Vagina (tissue), 2 donors: ENCODE measurements around the gene TSSK1B. TPM values are rescaled to one million over a fixed set of nuclear protein-coding genes. Genes with fewer than 3 reads are reported as not detected.
"Not testable (repeated sequence)": the region's sequence is repeated elsewhere in the genome, so short reads cannot be mapped to it uniquely, and the experiment has no call there.

Experiments used
- DNase-seq, 2 donors: peaks; one replicate each; pipeline ENCODE4 v3.0.0-alpha.2; 2017; ENCODE audit errors: extremely low spot score in 2 of 2
- H3K27ac ChIP-seq: fragments of 200-600 bp; sonication (generic); one replicate; pipeline ENCODE4 v1.5.1; 2019
- H3K27me3 ChIP-seq: fragments of 200-600 bp; sonication (generic); one replicate; pipeline ENCODE4 v1.5.1; 2019
- H3K36me3 ChIP-seq, 2 donors: fragments of 200-600 bp; sonication (generic); one replicate each; pipeline ENCODE4 v1.5.1; 2017 to 2019
- H3K4me1 ChIP-seq: fragments of 200-600 bp; sonication (generic); one replicate; pipeline ENCODE4 v1.5.1; 2019
- H3K4me3 ChIP-seq, 2 donors: fragments of 200-600 bp; sonication (generic); 1 replicate in 1 of 2; 2 replicates in 1 of 2; pipeline ENCODE4 v1.5.1; 2016 to 2019
- H3K9me3 ChIP-seq: fragments of 200-600 bp; sonication (generic); one replicate; pipeline ENCODE4 v1.5.1; 2019
- CTCF ChIP-seq, 3 experiments: fragments of 450-650 bp in 2 of 3; fragments of 200-600 bp in 1 of 3; sonication (generic) in 1 of 3; IDR thresholded peaks; one replicate each; pipeline ENCODE4 v1.5.1; 2017 to 2019; ENCODE audit warnings: antibody characterized with exemption in 3 of 3, mild to moderate bottlenecking in 2 of 3, moderate library complexity in 2 of 3
- POLR2A ChIP-seq, 2 donors: fragments of 450-650 bp; IDR thresholded peaks; one replicate each; pipeline ENCODE4 v1.6.1; 2017; ENCODE audit warnings: antibody characterized with exemption in 2 of 2, mild to moderate bottlenecking in 2 of 2, moderate library complexity in 2 of 2
- POLR2AphosphoS5 ChIP-seq, 2 donors: sonication (generic); formaldehyde crosslinking; IDR thresholded peaks; one replicate each; pipeline ENCODE4 v1.9.0; 2017; ENCODE audit warnings: antibody characterized with exemption in 2 of 2, mild to moderate bottlenecking in 2 of 2, low read depth in 1 of 2; ENCODE audit not compliant: insufficient read depth in 1 of 2
- intact Hi-C: fragments of 100-400 bp; cut with DNase I; formaldehyde crosslinking; loops from one replicate; pipeline ENCODE4 v1.15.1; 2023
- total RNA-seq: library from RNA; depleted of rRNA; stranded (reverse); fragments of >200 nt; gene quantifications from one replicate; pipeline ENCODE4 v1.2.3, GENCODE V29; 2016

TSSK1B gene
- total RNA-seq, 1 donor from 2014 or later: 1.2 TPM

- TF ChIP-seq POLR2AphosphoS5 (IDR thresholded peaks at IDR 0.05; ENCODE audit: insufficient read depth in 1 of 2, low read depth in 1 of 2): no peak
- TF ChIP-seq CTCF (IDR thresholded peaks at IDR 0.05): no peak
- no peak for TF ChIP-seq POLR2A (IDR thresholded peaks at IDR 0.05)
- no peaks in the 10 kb centered on the region for H3K4me1 ChIP-seq
- no peak overlapping the region for H3K27ac ChIP-seq
- H3K36me3 ChIP-seq: no peaks in the 10 kb centered on the region
- DNase-seq: no peak
- H3K9me3 ChIP-seq: no peaks in the 10 kb centered on the region
- H3K27me3 ChIP-seq: no peaks in the 10 kb centered on the region
- intact Hi-C loops: no loop called here
- H3K4me3 ChIP-seq: no peak overlapping the region
Measured at GRCh38 chr5:113405530-113405929, 29.3 kb downstream of the TSSK1B start.

- TF ChIP-seq POLR2AphosphoS5 (IDR thresholded peaks at IDR 0.05; ENCODE audit: insufficient read depth in 1 of 2, low read depth in 1 of 2) (no peak), POLR2A (IDR thresholded peaks at IDR 0.05) (no peak), CTCF (IDR thresholded peaks at IDR 0.05) (no peak)
- no peak overlapping the region for H3K4me3 ChIP-seq
- DNase-seq: no peak
- no peaks in the 10 kb centered on the region for H3K27me3 ChIP-seq
- intact Hi-C loops: no loop called here
- H3K27ac ChIP-seq: no peak overlapping the region
- no peaks in the 10 kb centered on the region for H3K9me3 ChIP-seq
- H3K36me3 ChIP-seq: no peaks in the 10 kb centered on the region
- no peaks in the 10 kb centered on the region for H3K4me1 ChIP-seq
Measured at GRCh38 chr5:113404269-113404668, 30.5 kb downstream of the TSSK1B start.

GRCh38 chr5:113397986-113398385 is 36.8 kb downstream of the TSSK1B start:
- H3K9me3 ChIP-seq, H3K27me3 ChIP-seq, intact Hi-C loops, H3K27ac ChIP-seq, H3K4me1 ChIP-seq, H3K4me3 ChIP-seq, H3K36me3 ChIP-seq, DNase-seq: not testable (repeated sequence)

GRCh38 chr5:113397046-113397445 is 37.7 kb downstream of the TSSK1B start:
- DNase-seq: no peak
- no peak overlapping the region for H3K4me3 ChIP-seq
- no peaks in the 10 kb centered on the region for H3K4me1 ChIP-seq
- no peak for TF ChIP-seq CTCF (IDR thresholded peaks at IDR 0.05)
- no peak for TF ChIP-seq POLR2A (IDR thresholded peaks at IDR 0.05)
- TF ChIP-seq POLR2AphosphoS5 (IDR thresholded peaks at IDR 0.05; ENCODE audit: insufficient read depth in 1 of 2, low read depth in 1 of 2): no peak
- no peaks in the 10 kb centered on the region for H3K27me3 ChIP-seq
- no peaks in the 10 kb centered on the region for H3K36me3 ChIP-seq
- intact Hi-C loops: no loop called here
- H3K27ac ChIP-seq: no peak overlapping the region
- no peaks in the 10 kb centered on the region for H3K9me3 ChIP-seq

GRCh38 chr5:113394658-113395057 is 40.1 kb downstream of the TSSK1B start:
- Histone ChIP-seq H3K36me3 (no peaks in the 10 kb centered on the region), H3K9me3 (no peaks in the 10 kb centered on the region), H3K4me1 (no peaks in the 10 kb centered on the region), H3K27me3 (no peaks in the 10 kb centered on the region), H3K4me3 (no peak overlapping the region), H3K27ac (no peak overlapping the region)
- TF ChIP-seq CTCF (IDR thresholded peaks at IDR 0.05): no peak
- no peak for TF ChIP-seq POLR2AphosphoS5 (IDR thresholded peaks at IDR 0.05; ENCODE audit: insufficient read depth in 1 of 2, low read depth in 1 of 2)
- no peak for TF ChIP-seq POLR2A (IDR thresholded peaks at IDR 0.05)
- intact Hi-C loops: no loop called here
- DNase-seq: no peak

GRCh38 chr5:113390224-113390623 is 44.6 kb downstream of the TSSK1B start:
- intact Hi-C loops: no loop called here
- no peaks in the 10 kb centered on the region for H3K4me1 ChIP-seq

More at GRCh38 chr5:113390224-113390623, 44.6 kb downstream of the TSSK1B start:
- Histone ChIP-seq H3K4me3 (no peak overlapping the region), H3K27ac (no peak overlapping the region), H3K36me3 (no peaks in the 10 kb centered on the region), H3K9me3 (no peaks in the 10 kb centered on the region), H3K27me3 (no peaks in the 10 kb centered on the region)
- DNase-seq: no peak
- no peak for TF ChIP-seq POLR2AphosphoS5 (IDR thresholded peaks at IDR 0.05; ENCODE audit: insufficient read depth in 1 of 2, low read depth in 1 of 2)
- no peak for TF ChIP-seq POLR2A (IDR thresholded peaks at IDR 0.05)
- TF ChIP-seq CTCF (IDR thresholded peaks at IDR 0.05): no peak
